ENCODE measurements around the gene ARMC6.
"Not testable (repeated sequence)": the region's sequence is repeated elsewhere in the genome, so short reads cannot be mapped to it uniquely, and the experiment has no call there.

DNA sequence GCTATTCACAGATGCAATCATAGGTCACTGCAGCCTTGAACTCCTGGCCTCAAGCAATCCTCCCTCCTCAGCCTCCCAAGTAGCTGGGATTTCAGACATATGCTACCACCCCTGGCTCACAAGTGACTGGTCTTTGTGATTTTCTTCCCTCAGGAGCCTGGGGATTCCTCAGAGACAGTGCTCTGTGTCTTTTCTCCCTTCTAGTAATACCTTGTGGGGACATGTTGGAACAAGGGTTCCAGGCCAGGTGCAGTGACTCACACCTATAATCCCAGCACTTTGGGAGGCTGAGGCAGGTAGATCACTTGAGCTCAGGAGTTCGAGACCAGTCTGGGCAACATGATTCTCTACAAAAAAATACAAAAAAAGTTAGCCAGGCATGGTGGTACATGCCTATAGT lies 10.0 kb upstream of the ARMC6 start:
- TF ChIP-seq, protein P1, sequence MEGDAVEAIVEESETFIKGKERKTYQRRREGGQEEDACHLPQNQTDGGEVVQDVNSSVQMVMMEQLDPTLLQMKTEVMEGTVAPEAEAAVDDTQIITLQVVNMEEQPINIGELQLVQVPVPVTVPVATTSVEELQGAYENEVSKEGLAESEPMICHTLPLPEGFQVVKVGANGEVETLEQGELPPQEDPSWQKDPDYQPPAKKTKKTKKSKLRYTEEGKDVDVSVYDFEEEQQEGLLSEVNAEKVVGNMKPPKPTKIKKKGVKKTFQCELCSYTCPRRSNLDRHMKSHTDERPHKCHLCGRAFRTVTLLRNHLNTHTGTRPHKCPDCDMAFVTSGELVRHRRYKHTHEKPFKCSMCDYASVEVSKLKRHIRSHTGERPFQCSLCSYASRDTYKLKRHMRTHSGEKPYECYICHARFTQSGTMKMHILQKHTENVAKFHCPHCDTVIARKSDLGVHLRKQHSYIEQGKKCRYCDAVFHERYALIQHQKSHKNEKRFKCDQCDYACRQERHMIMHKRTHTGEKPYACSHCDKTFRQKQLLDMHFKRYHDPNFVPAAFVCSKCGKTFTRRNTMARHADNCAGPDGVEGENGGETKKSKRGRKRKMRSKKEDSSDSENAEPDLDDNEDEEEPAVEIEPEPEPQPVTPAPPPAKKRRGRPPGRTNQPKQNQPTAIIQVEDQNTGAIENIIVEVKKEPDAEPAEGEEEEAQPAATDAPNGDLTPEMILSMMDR (IDR thresholded peaks at IDR 0.05), result not testable (repeated sequence)
- TF ChIP-seq POLR2A (IDR thresholded peaks at IDR 0.05), result not testable (repeated sequence)
